Liver (tissue), 9 donors: ENCODE measurements around the gene PHTF2. TPM values are rescaled to one million over a fixed set of nuclear protein-coding genes. Genes with fewer than 3 reads are reported as not detected.
"Not testable (repeated sequence)": the region's sequence is repeated elsewhere in the genome, so short reads cannot be mapped to it uniquely, and the experiment has no call there.

Source experiments
- DNase-seq: peaks from one replicate; pipeline ENCODE4 v3.0.0-alpha.2; 2017; ENCODE audit warnings: low spot score
- H3K27ac ChIP-seq, 2 donors: one replicate each; pipeline ENCODE4 v1.7.0; 2013; ENCODE audit warnings: inconsistent platforms in 2 of 2, low read length in 2 of 2, control low read depth in 1 of 2, low read depth in 1 of 2, mild to moderate bottlenecking in 1 of 2
- H3K27me3 ChIP-seq, 4 donors: one replicate each; pipeline versions ENCODE4 v1.6.1 to v1.7.0; 2013; ENCODE audit warnings: low read length in 3 of 4, inconsistent platforms in 1 of 4, mild to moderate bottlenecking in 1 of 4, moderate library complexity in 1 of 4; ENCODE audit not compliant: control insufficient read depth in 4 of 4, insufficient read depth in 4 of 4
- H3K36me3 ChIP-seq, 4 donors: one replicate each; pipeline versions ENCODE4 v1.6.1 to v1.7.0; 2013; ENCODE audit warnings: low read length in 3 of 4, mild to moderate bottlenecking in 3 of 4, low read depth in 1 of 4, moderate library complexity in 1 of 4; ENCODE audit not compliant: control insufficient read depth in 4 of 4, insufficient read depth in 3 of 4
- H3K4me1 ChIP-seq, 4 donors: one replicate each; pipeline versions ENCODE4 v1.6.1 to v1.7.0; 2013; ENCODE audit warnings: low read length in 3 of 4, mild to moderate bottlenecking in 3 of 4, moderate library complexity in 1 of 4; ENCODE audit not compliant: control insufficient read depth in 4 of 4, insufficient read depth in 4 of 4
- H3K4me3 ChIP-seq, 3 donors: one replicate each; pipeline versions ENCODE4 v1.6.1 to v1.7.0; 2013; ENCODE audit warnings: low read length in 3 of 3, control low read depth in 1 of 3, low read depth in 1 of 3, mild to moderate bottlenecking in 1 of 3
- H3K9ac ChIP-seq, 2 donors: one replicate each; pipeline ENCODE4 v1.7.0; 2013; ENCODE audit warnings: low read length in 2 of 2, mild to moderate bottlenecking in 2 of 2, moderate library complexity in 2 of 2, control low read depth in 1 of 2, low read depth in 1 of 2
- H3K9me3 ChIP-seq, 4 donors: one replicate each; pipeline versions ENCODE4 v1.6.1 to v1.7.0; 2013; ENCODE audit warnings: low read length in 3 of 4; ENCODE audit not compliant: control insufficient read depth in 4 of 4
- ATF3 ChIP-seq: IDR thresholded peaks from 2 replicates; pipeline ENCODE4 v1.6.1; 2016; ENCODE audit warnings: antibody characterized with exemption
- CTCF ChIP-seq: fragments of 150-350 bp; IDR thresholded peaks from 2 replicates; pipeline ENCODE4 v1.5.1; 2017; ENCODE audit warnings: improper control_type of control experiment, low read depth, low read length; ENCODE audit not compliant: missing input control
- EGR1 ChIP-seq, 2 donors: IDR thresholded peaks; 2 replicates each; pipeline ENCODE4 v1.6.1; 2016 to 2018; ENCODE audit warnings: antibody characterized with exemption in 2 of 2, low read depth in 2 of 2
- FOXA1 ChIP-seq: IDR thresholded peaks from 2 replicates; pipeline ENCODE4 v1.6.1; 2016; ENCODE audit warnings: antibody characterized with exemption
- FOXA2 ChIP-seq: IDR thresholded peaks from 2 replicates; pipeline ENCODE4 v1.6.1; 2016; ENCODE audit warnings: antibody characterized with exemption
- GABPA ChIP-seq, 2 donors: IDR thresholded peaks in 1 of 2; conservative IDR thresholded peaks in 1 of 2; 2 replicates each; pipeline ENCODE4 v1.6.1; 2016; ENCODE audit warnings: antibody characterized with exemption in 2 of 2, mild to moderate bottlenecking in 1 of 2, moderate library complexity in 1 of 2
- HNF4A ChIP-seq, 2 donors: conservative IDR thresholded peaks; 2 replicates each; pipeline ENCODE4 v1.6.1; 2016; ENCODE audit warnings: antibody characterized with exemption in 2 of 2, mild to moderate bottlenecking in 2 of 2
- HNF4G ChIP-seq: IDR thresholded peaks from 2 replicates; pipeline ENCODE4 v1.6.1; 2016; ENCODE audit warnings: antibody characterized with exemption
- JUND ChIP-seq, 2 donors: IDR thresholded peaks; 2 replicates each; pipeline ENCODE4 v1.6.1; 2016; ENCODE audit warnings: antibody characterized with exemption in 2 of 2
- MAX ChIP-seq: IDR thresholded peaks from 2 replicates; pipeline ENCODE4 v1.6.1; 2016; ENCODE audit warnings: antibody characterized with exemption
- NR2F2 ChIP-seq: IDR thresholded peaks from 2 replicates; pipeline ENCODE4 v1.6.1; 2016; ENCODE audit warnings: antibody characterized with exemption
- RAD21 ChIP-seq, 2 donors: IDR thresholded peaks; 2 replicates each; pipeline ENCODE4 v1.6.1; 2016; ENCODE audit warnings: antibody characterized with exemption in 2 of 2, mild to moderate bottlenecking in 2 of 2
- REST ChIP-seq: IDR thresholded peaks from 2 replicates; pipeline ENCODE4 v1.6.1; 2016; ENCODE audit warnings: antibody characterized with exemption, mild to moderate bottlenecking
- SP1 ChIP-seq: IDR thresholded peaks from 2 replicates; pipeline ENCODE4 v1.6.1; 2018; ENCODE audit warnings: antibody characterized with exemption, mild to moderate bottlenecking
- TAF1 ChIP-seq: conservative IDR thresholded peaks from 2 replicates; pipeline ENCODE4 v1.6.1; 2016; ENCODE audit warnings: antibody characterized with exemption, mild to moderate bottlenecking
- YY1 ChIP-seq: IDR thresholded peaks from 2 replicates; pipeline ENCODE4 v1.6.1; 2016; ENCODE audit warnings: antibody characterized with exemption, mild to moderate bottlenecking
- ZBTB33 ChIP-seq: IDR thresholded peaks from 2 replicates; pipeline ENCODE4 v1.6.1; 2016; ENCODE audit warnings: antibody characterized with exemption
- WGBS: extraction: QIAGEN DNeasy Blood & Tissue Kit; methylation state at CpG from one replicate; pipeline ENCODE4 v1.1.7; 2013; 5-methylcytosine and 5-hydroxymethylcytosine counted together
- polyA plus RNA-seq, 2 donors: library from polyadenylated mRNA; stranded (reverse) in 1 of 2; unstranded in 1 of 2; fragments of 200-250 nt in 1 of 2; fragments of >200 nt in 1 of 2; fragmentation: Nextera tagmentation in 1 of 2; extraction: Ambion mirVana in 1 of 2; gene quantifications; one replicate each; pipeline versions ENCODE4 v1.2.1 to v1.2.3, GENCODE V29; 2013 to 2015
- total RNA-seq, 2 donors: library from RNA; depleted of rRNA; stranded (reverse); fragments of >200 nt; gene quantifications; one replicate each; pipeline ENCODE4 v1.2.3, GENCODE V29; 2014
- donor health status: healthy.
- donor health status: healthy.
- donor health status: healthy.
- donor health status: healthy.
- donor health status: healthy.

Gene PHTF2
- total and polyA plus RNA-seq, 4 donors = 2.2 to 7.3 (median 4.7) TPM

- H3K27me3 ChIP-seq = no peaks in the 10 kb centered on the region
- WGBS = 86% methylated on average over 1 of the region's 1 CpG
- no peak overlapping the region for H3K9ac ChIP-seq
- H3K36me3 ChIP-seq = no peaks in the 10 kb centered on the region
- H3K4me1 ChIP-seq = peaks cover 0 to 3% (median 0%) of the 10 kb centered on the region in 4 donors
- no peak for DNase-seq
- H3K27ac ChIP-seq = no peak overlapping the region
- TF ChIP-seq SP1 = no peak
- no peaks in the 10 kb centered on the region for H3K9me3 ChIP-seq
- H3K4me3 ChIP-seq = no peak overlapping the region
These were observed 33.4 kb downstream of the PHTF2 start for GRCh38 chr7:77831953-77832352.

GRCh38 chr7:77833136-77833535 is 34.6 kb downstream of the PHTF2 start:
- no peaks in the 10 kb centered on the region for H3K9me3 ChIP-seq
- no peaks in the 10 kb centered on the region for H3K36me3 ChIP-seq
- H3K4me3 ChIP-seq = no peak overlapping the region
- peaks cover 0 to 7% (median 2%) of the 10 kb centered on the region in 4 donors for H3K4me1 ChIP-seq
- H3K27me3 ChIP-seq = no peaks in the 10 kb centered on the region
- 98% methylated on average over 1 of the region's 1 CpG for WGBS
- no peak for DNase-seq
- no peak overlapping the region for H3K27ac ChIP-seq
- TF ChIP-seq TAF1 (no peak), YY1 (no peak), RAD21 (IDR thresholded peaks at IDR 0.05) (no peak), FOXA1 (no peak), SP1 (no peak), FOXA2 (no peak), HNF4G (no peak), HNF4A (conservative IDR thresholded peaks at IDR 0.05) (no peak), EGR1 (IDR thresholded peaks at IDR 0.05; ENCODE audit: low read depth in 2 of 2) (no peak), NR2F2 (no peak), ZBTB33 (no peak), JUND (IDR thresholded peaks at IDR 0.05) (no peak), CTCF (no peak), MAX (no peak), ATF3 (no peak), GABPA (IDR thresholded peaks at IDR 0.05 in 1 of 2, conservative IDR thresholded peaks at IDR 0.05 in 1 of 2) (no peak), REST (no peak)
- no peak overlapping the region for H3K9ac ChIP-seq

GRCh38 chr7:77836425-77836824 is 37.9 kb downstream of the PHTF2 start:
- not testable (repeated sequence) for H3K9ac ChIP-seq, H3K9me3 ChIP-seq, H3K36me3 ChIP-seq, H3K27ac ChIP-seq, H3K27me3 ChIP-seq, H3K4me3 ChIP-seq, DNase-seq
- peaks cover 0 to 13% (median 5%) of the 10 kb centered on the region in 4 donors for H3K4me1 ChIP-seq
- 97% methylated on average over 2 of the region's 2 CpGs for WGBS
